ENCODE data around the gene MUSK.

- TF ChIP-seq CTCF (IDR thresholded peaks at IDR 0.05), result no peak
- no peak for TF ChIP-seq EZH2 (IDR thresholded peaks at IDR 0.05)
Measured at GRCh38 chr9:110712955-110713354, 44.4 kb downstream of the MUSK start.

All from neural progenitor cell (in vitro differentiated cells).